GM23338 (cell line): ENCODE results near the gene TSPEAR. TPM values are rescaled to one million over a fixed set of nuclear protein-coding genes. Genes with fewer than 3 reads are reported as not detected.

Source experiments
- ATAC-seq: fragments of 200-7000 bp; cut with Tn5 transposase; 3 replicates; pipeline ENCODE4 v1.9.1; 2020
- DNase-seq: peaks from one replicate; pipeline ENCODE4 v3.0.0-alpha.2; 2015; ENCODE audit warnings: low spot score
- H2AFZ ChIP-seq: fragments of 200-600 bp; sonication (generic); 2 replicates; pipeline ENCODE4 v1.8.0; 2016; ENCODE audit warnings: antibody characterized with exemption, mild to moderate bottlenecking, moderate library complexity
- H3F3A ChIP-seq: fragments of 200-600 bp; sonication (generic); replicated peaks from 2 replicates; pipeline ENCODE4 v1.8.0; 2017; ENCODE audit warnings: antibody characterized with exemption, mixed run types, low read depth
- H3K27ac ChIP-seq: fragments of 200-600 bp; sonication (generic); 2 replicates; pipeline ENCODE4 v1.6.1; 2016; ENCODE audit warnings: low read depth
- H3K27me3 ChIP-seq: fragments of 200-600 bp; sonication (generic); 2 replicates; pipeline ENCODE4 v1.8.0; 2016; ENCODE audit warnings: mild to moderate bottlenecking, mixed run types, moderate library complexity; ENCODE audit not compliant: insufficient read depth
- H3K36me3 ChIP-seq: fragments of 200-600 bp; sonication (generic); 2 replicates; pipeline ENCODE4 v1.8.0; 2016; ENCODE audit warnings: mild to moderate bottlenecking; ENCODE audit not compliant: insufficient read depth
- H3K4me1 ChIP-seq: fragments of 200-600 bp; sonication (generic); 2 replicates; pipeline ENCODE4 v1.8.0; 2016; ENCODE audit warnings: mild to moderate bottlenecking, moderate library complexity; ENCODE audit not compliant: insufficient read depth
- H3K4me2 ChIP-seq: fragments of 200-600 bp; sonication (generic); 2 replicates; pipeline ENCODE4 v1.7.1; 2017; ENCODE audit warnings: mixed run types
- H3K4me3 ChIP-seq: fragments of 200-600 bp; sonication (generic); 2 replicates; pipeline ENCODE4 v1.6.1; 2016; ENCODE audit warnings: mixed run types
- H3K79me2 ChIP-seq: fragments of 200-600 bp; sonication (generic); replicated peaks from 2 replicates; pipeline ENCODE4 v1.8.0; 2017; ENCODE audit warnings: mild to moderate bottlenecking; ENCODE audit not compliant: insufficient read depth
- H3K9me2 ChIP-seq: fragments of 200-600 bp; sonication (generic); 2 replicates; pipeline ENCODE4 v1.8.0; 2017; ENCODE audit not compliant: insufficient read depth
- H4K20me1 ChIP-seq: fragments of 200-600 bp; sonication (generic); replicated peaks from 2 replicates; pipeline ENCODE4 v1.8.0; 2017; ENCODE audit warnings: mild to moderate bottlenecking; ENCODE audit not compliant: insufficient read depth
- H3K27ac Mint-ChIP-seq: 2 replicates; pipeline ENCODE4 v1.8.0; 2020; ENCODE audit warnings: inconsistent platforms, mild to moderate bottlenecking, moderate library complexity, mixed read lengths
- H3K27me3 Mint-ChIP-seq: 3 replicates; pipeline ENCODE4 v1.8.0; 2022; ENCODE audit warnings: low read depth, mild to moderate bottlenecking, moderate library complexity, mixed read lengths, inconsistent platforms; ENCODE audit not compliant: insufficient read depth, poor library complexity
- H3K36me3 Mint-ChIP-seq: 3 replicates; pipeline ENCODE4 v1.8.0; 2021; ENCODE audit warnings: low read depth, mild to moderate bottlenecking, inconsistent platforms, moderate library complexity, mixed read lengths
- H3K4me1 Mint-ChIP-seq: 3 replicates; pipeline ENCODE4 v1.8.0; 2020; ENCODE audit warnings: mild to moderate bottlenecking, inconsistent platforms, mixed read lengths
- H3K4me3 Mint-ChIP-seq: 3 replicates; pipeline ENCODE4 v1.8.0; 2021; ENCODE audit warnings: moderate library complexity, mild to moderate bottlenecking, inconsistent platforms, mixed read lengths
- H3K9me3 Mint-ChIP-seq: 3 replicates; pipeline ENCODE4 v1.8.0; 2020; ENCODE audit warnings: moderate library complexity, mild to moderate bottlenecking, inconsistent platforms, mixed read lengths
- EZH2phosphoT487 ChIP-seq: fragments of 200-600 bp; sonication (generic); IDR thresholded peaks from one replicate; pipeline ENCODE4 v1.8.1; 2018; ENCODE audit warnings: antibody characterized with exemption; ENCODE audit not compliant: unreplicated experiment
- JUNB ChIP-seq: IDR thresholded peaks from one replicate; pipeline ENCODE4 v1.6.1; 2016; ENCODE audit warnings: antibody characterized with exemption; ENCODE audit not compliant: unreplicated experiment
- STAT1 ChIP-seq: IDR thresholded peaks from one replicate; pipeline ENCODE4 v1.6.1; 2016; ENCODE audit warnings: antibody characterized with exemption; ENCODE audit not compliant: unreplicated experiment
- ZNF114 ChIP-seq: fragments of 250-450 bp; sonication (Bioruptor Pico); IDR thresholded peaks from 2 replicates; pipeline ENCODE4 v1.5.0; 2020; ENCODE audit warnings: mild to moderate bottlenecking, moderate library complexity
- ZNF331 ChIP-seq: fragments of 250-450 bp; sonication (Bioruptor Pico); IDR thresholded peaks from 2 replicates; pipeline ENCODE4 v1.5.0; 2020; ENCODE audit warnings: low read depth, mild to moderate bottlenecking, moderate library complexity
- polyA plus RNA-seq: library from polyadenylated mRNA; unstranded; fragments of >200 nt; fragmentation: Nextera tagmentation; extraction: Ambion mirVana; gene quantifications from 2 replicates; pipeline ENCODE4 v1.2.1, GENCODE V29; 2016
- total RNA-seq: library from RNA; depleted of rRNA; stranded (reverse); fragments of >200 nt; shearing (Covaris generic); gene quantifications from 2 replicates; pipeline ENCODE4 v1.2.3, GENCODE V29; 2014
- TF ChIP-seq, protein P1 (sequence below): IDR thresholded peaks from one replicate; pipeline ENCODE4 v1.6.1; 2018; ENCODE audit warnings: antibody characterized with exemption; ENCODE audit not compliant: unreplicated experiment
- TF ChIP-seq, protein P2 (sequence below): IDR thresholded peaks from 2 replicates; pipeline ENCODE4 v1.6.1; 2016; ENCODE audit warnings: antibody characterized with exemption
- TF ChIP-seq, protein P3 (sequence below), 2 experiments: fragments of 200-600 bp in 1 of 2; sonication (generic) in 1 of 2; conservative IDR thresholded peaks; 2 replicates each; pipeline versions ENCODE4 v1.5.1 to v1.6.1; 2016 to 2017; ENCODE audit warnings: antibody characterized with exemption in 2 of 2, low read depth in 2 of 2, mild to moderate bottlenecking in 2 of 2, moderate library complexity in 1 of 2

Gene TSPEAR
- total and polyA plus RNA-seq, 2 experiments from 2014 or later: 0.35 to 0.92 TPM

DNA sequence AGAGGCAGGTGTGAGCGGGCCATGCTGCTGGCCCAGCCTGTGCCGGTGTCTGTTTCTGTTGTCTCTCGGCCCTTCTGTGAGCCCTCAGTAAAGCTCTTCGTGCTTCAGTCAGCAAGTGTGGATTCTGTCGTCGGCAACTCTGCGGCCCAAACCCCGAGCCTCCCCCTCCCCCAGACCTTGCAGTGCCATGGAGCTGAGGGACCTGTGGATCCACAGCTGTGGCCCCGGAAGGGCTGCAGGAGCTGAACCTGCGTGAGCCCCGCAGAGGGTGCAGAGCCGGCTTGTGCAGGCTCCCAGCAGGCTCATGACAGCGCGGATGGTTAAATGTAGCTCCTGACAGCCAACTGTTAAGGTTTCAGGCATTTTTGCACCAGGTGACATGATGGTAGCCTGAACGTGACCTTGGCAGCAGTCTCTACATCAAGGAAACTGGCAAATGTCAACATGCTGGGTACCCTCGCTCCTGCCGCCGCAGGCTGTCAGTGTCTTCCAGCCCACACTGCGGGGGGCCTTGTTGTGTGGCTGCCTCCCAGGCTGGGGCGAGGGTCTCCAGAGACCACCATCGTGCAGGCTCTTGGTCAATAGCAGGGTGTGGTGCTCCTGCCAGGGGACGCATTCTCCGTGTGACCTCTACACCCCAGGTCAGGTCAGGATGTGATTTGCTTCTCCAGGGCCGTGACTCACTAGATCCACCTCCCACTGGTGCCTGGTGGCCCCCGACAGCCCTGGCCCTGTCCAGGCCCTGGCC lies 249.1 kb downstream of the TSPEAR start (continued):
- TF ChIP-seq, protein P1, sequence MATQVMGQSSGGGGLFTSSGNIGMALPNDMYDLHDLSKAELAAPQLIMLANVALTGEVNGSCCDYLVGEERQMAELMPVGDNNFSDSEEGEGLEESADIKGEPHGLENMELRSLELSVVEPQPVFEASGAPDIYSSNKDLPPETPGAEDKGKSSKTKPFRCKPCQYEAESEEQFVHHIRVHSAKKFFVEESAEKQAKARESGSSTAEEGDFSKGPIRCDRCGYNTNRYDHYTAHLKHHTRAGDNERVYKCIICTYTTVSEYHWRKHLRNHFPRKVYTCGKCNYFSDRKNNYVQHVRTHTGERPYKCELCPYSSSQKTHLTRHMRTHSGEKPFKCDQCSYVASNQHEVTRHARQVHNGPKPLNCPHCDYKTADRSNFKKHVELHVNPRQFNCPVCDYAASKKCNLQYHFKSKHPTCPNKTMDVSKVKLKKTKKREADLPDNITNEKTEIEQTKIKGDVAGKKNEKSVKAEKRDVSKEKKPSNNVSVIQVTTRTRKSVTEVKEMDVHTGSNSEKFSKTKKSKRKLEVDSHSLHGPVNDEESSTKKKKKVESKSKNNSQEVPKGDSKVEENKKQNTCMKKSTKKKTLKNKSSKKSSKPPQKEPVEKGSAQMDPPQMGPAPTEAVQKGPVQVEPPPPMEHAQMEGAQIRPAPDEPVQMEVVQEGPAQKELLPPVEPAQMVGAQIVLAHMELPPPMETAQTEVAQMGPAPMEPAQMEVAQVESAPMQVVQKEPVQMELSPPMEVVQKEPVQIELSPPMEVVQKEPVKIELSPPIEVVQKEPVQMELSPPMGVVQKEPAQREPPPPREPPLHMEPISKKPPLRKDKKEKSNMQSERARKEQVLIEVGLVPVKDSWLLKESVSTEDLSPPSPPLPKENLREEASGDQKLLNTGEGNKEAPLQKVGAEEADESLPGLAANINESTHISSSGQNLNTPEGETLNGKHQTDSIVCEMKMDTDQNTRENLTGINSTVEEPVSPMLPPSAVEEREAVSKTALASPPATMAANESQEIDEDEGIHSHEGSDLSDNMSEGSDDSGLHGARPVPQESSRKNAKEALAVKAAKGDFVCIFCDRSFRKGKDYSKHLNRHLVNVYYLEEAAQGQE: no peak
- no peak for TF ChIP-seq EZH2phosphoT487
- TF ChIP-seq STAT1: no peak
- TF ChIP-seq JUNB: no peak

DNA sequence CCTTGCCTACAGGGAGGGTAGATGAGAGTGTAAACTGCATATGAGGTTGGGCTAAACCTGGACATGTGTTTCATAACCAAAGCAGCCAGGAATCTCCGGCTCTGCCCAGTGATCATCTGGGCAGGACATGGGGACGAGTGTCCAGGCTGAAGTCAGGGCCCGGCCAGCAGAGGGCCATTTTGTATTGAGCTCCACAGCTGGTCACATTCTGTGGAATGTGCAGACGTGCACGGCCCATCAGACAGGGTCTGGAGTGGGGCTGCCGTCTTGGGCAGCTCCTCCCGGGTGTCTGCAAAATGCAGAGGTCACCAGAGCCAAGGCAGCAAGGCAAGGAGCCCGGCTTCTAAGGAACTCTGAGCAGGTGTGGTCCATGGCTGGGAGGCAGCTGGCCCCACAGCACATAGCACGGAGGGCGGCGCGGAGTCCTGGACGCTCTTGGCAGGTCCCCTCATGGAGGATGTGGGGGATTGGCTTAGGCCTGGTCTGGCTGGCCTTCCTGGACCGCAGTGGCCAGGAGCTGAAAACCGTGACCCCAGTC lies 249.8 kb downstream of the TSPEAR start:
- Histone ChIP-seq H3K27me3 (no peaks in the 10 kb centered on the region), H3K4me3 (no peak overlapping the region), H3K4me1 (no peaks in the 10 kb centered on the region), H3K79me2 (no peaks in the 10 kb centered on the region), H3K27ac (no peak overlapping the region), H3K9me2 (no peaks in the 10 kb centered on the region), H4K20me1 (no peaks in the 10 kb centered on the region), H3K4me2 (no peak overlapping the region), H3K36me3 (no peaks in the 10 kb centered on the region), H2AFZ (no peak overlapping the region), H3F3A (no peaks in the 10 kb centered on the region)
- DNase-seq (no peak), ATAC-seq (no peak)
- H3K36me3 Mint-ChIP-seq: peaks cover 3% of the 10 kb centered on the region; the same call in 1 of the 3 replicates
- no peak overlapping the region for H3K4me3 Mint-ChIP-seq
- peaks cover 7% of the 10 kb centered on the region for H3K4me1 Mint-ChIP-seq
- H3K27me3 Mint-ChIP-seq: peaks cover 12% of the 10 kb centered on the region
- H3K27ac Mint-ChIP-seq: no peak overlapping the region
- no peaks in the 10 kb centered on the region; the same call in 2 of the 3 replicates for H3K9me3 Mint-ChIP-seq
- TF ChIP-seq, protein P1: no peak
- TF ChIP-seq, protein P2, sequence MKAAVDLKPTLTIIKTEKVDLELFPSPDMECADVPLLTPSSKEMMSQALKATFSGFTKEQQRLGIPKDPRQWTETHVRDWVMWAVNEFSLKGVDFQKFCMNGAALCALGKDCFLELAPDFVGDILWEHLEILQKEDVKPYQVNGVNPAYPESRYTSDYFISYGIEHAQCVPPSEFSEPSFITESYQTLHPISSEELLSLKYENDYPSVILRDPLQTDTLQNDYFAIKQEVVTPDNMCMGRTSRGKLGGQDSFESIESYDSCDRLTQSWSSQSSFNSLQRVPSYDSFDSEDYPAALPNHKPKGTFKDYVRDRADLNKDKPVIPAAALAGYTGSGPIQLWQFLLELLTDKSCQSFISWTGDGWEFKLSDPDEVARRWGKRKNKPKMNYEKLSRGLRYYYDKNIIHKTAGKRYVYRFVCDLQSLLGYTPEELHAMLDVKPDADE: no peak
- TF ChIP-seq, protein P3, sequence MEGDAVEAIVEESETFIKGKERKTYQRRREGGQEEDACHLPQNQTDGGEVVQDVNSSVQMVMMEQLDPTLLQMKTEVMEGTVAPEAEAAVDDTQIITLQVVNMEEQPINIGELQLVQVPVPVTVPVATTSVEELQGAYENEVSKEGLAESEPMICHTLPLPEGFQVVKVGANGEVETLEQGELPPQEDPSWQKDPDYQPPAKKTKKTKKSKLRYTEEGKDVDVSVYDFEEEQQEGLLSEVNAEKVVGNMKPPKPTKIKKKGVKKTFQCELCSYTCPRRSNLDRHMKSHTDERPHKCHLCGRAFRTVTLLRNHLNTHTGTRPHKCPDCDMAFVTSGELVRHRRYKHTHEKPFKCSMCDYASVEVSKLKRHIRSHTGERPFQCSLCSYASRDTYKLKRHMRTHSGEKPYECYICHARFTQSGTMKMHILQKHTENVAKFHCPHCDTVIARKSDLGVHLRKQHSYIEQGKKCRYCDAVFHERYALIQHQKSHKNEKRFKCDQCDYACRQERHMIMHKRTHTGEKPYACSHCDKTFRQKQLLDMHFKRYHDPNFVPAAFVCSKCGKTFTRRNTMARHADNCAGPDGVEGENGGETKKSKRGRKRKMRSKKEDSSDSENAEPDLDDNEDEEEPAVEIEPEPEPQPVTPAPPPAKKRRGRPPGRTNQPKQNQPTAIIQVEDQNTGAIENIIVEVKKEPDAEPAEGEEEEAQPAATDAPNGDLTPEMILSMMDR (conservative IDR thresholded peaks at IDR 0.05; ENCODE audit: low read depth in 2 of 2): no peak
- TF ChIP-seq ZNF114 (CRISPR knock-in tag) (no peak), ZNF331 (CRISPR knock-in tag) (no peak), STAT1 (no peak), JUNB (no peak)
